Activated CD8-positive, alpha-beta memory T cell treated with anti-CD3 and anti-CD28 coated beads for 24 hours (primary cell): ENCODE results near the gene GSS.

ENCODE experiments used
- DNase-seq: peaks from one replicate; pipeline ENCODE4 v3.0.0-alpha.2; 2020

Gene GSS

GRCh38 chr20:34976286-34976685 is 20.7 kb upstream of the GSS start:
- no peak for DNase-seq

- no peak for DNase-seq
These were observed 18.6 kb upstream of the GSS start for GRCh38 chr20:34974246-34974645.

GRCh38 chr20:34971561-34972235 is 16.1 kb upstream of the GSS start:
- DNase-seq, result no peak

- DNase-seq, result no peak
These were observed 15.4 kb upstream of the GSS start for GRCh38 chr20:34970846-34971560.

- no peak for DNase-seq
These were observed 14.7 kb upstream of the GSS start for GRCh38 chr20:34970193-34970840.

- DNase-seq, result no peak
These were observed 12.6 kb upstream of the GSS start for GRCh38 chr20:34968042-34968775.

- no peak for DNase-seq
These were observed 11.8 kb upstream of the GSS start for GRCh38 chr20:34967421-34967820.

- DNase-seq, result no peak
These were observed 9.4 kb upstream of the GSS start for GRCh38 chr20:34965051-34965450.

GRCh38 chr20:34964486-34964885 is 8.9 kb upstream of the GSS start:
- DNase-seq, result no peak

GRCh38 chr20:34956751-34957472 is 1.3 kb upstream of the GSS start:
- DNase-seq, result no peak

- no peak for DNase-seq
These were observed 444 bp upstream of the GSS start for GRCh38 chr20:34956041-34956458.

GRCh38 chr20:34954904-34955230 is 739 bp downstream of the GSS start:
- DNase-seq, result no peak

GRCh38 chr20:34953960-34954359 is 1.6 kb downstream of the GSS start:
- no peak for DNase-seq

- DNase-seq, result no peak
These were observed 2.9 kb downstream of the GSS start for GRCh38 chr20:34952671-34953070.

GRCh38 chr20:34951652-34952051 is 4.0 kb downstream of the GSS start:
- DNase-seq, result no peak

- no peak for DNase-seq
These were observed 4.4 kb downstream of the GSS start for GRCh38 chr20:34951252-34951651.

- no peak for DNase-seq
These were observed 6.5 kb downstream of the GSS start for GRCh38 chr20:34949120-34949519.

GRCh38 chr20:34948030-34948429 is 7.6 kb downstream of the GSS start:
- no peak for DNase-seq

GRCh38 chr20:34947336-34947735 is 8.3 kb downstream of the GSS start:
- DNase-seq, result no peak

- DNase-seq, result no peak
These were observed 8.9 kb downstream of the GSS start for GRCh38 chr20:34946661-34947060.

- DNase-seq, result no peak
These were observed 10.1 kb downstream of the GSS start for GRCh38 chr20:34945315-34946077.
